ENCODE results near the gene CRELD2.

Gene CRELD2

GRCh38 chr22:49872347-49872746, 46.1 kb upstream of the CRELD2 start:
- Histone ChIP-seq H3K27me3 (replicated peaks; ENCODE audit: control insufficient read depth, insufficient read depth, low read length) (no peaks in the 10 kb centered on the region), H3K4me3 (replicated peaks; ENCODE audit: low read depth, low read length) (no peak overlapping the region), H3K36me3 (ENCODE audit: control insufficient read depth, insufficient read depth, low read length) (no peaks in the 10 kb centered on the region; the same call in 1 of the 2 replicates)
- TF ChIP-seq CTCF (IDR thresholded peaks at IDR 0.05; ENCODE audit: insufficient read depth, low read length, poor library complexity, severe bottlenecking) = no peak
- no peak for DNase-seq (ENCODE audit: extremely low read depth, insufficient read length)

- DNase-seq (ENCODE audit: extremely low read depth, insufficient read length) = no peak
- Histone ChIP-seq H3K4me3 (replicated peaks; ENCODE audit: low read depth, low read length) (no peak overlapping the region), H3K27me3 (replicated peaks; ENCODE audit: control insufficient read depth, insufficient read depth, low read length) (no peaks in the 10 kb centered on the region), H3K36me3 (ENCODE audit: control insufficient read depth, insufficient read depth, low read length) (no peaks in the 10 kb centered on the region; the same call in 1 of the 2 replicates)
- no peak for TF ChIP-seq CTCF (IDR thresholded peaks at IDR 0.05; ENCODE audit: insufficient read depth, low read length, poor library complexity, severe bottlenecking)
Measured at GRCh38 chr22:49873228-49873940, 45.0 kb upstream of the CRELD2 start.

- no peaks in the 10 kb centered on the region; the same call in 1 of the 2 replicates for H3K36me3 ChIP-seq (ENCODE audit: control insufficient read depth, insufficient read depth, low read length)
- DNase-seq (ENCODE audit: extremely low read depth, insufficient read length) = no peak
- no peaks in the 10 kb centered on the region for H3K27me3 ChIP-seq (replicated peaks; ENCODE audit: control insufficient read depth, insufficient read depth, low read length)
- no peak for TF ChIP-seq CTCF (IDR thresholded peaks at IDR 0.05; ENCODE audit: insufficient read depth, low read length, poor library complexity, severe bottlenecking)
- no peak overlapping the region for H3K4me3 ChIP-seq (replicated peaks; ENCODE audit: low read depth, low read length)
Measured at GRCh38 chr22:49877642-49878041, 40.8 kb upstream of the CRELD2 start.

GRCh38 chr22:49878206-49878605, 40.2 kb upstream of the CRELD2 start:
- no peak overlapping the region for H3K4me3 ChIP-seq (replicated peaks; ENCODE audit: low read depth, low read length)
- H3K36me3 ChIP-seq (ENCODE audit: control insufficient read depth, insufficient read depth, low read length) = no peaks in the 10 kb centered on the region; the same call in none of the 2 replicates
- DNase-seq (ENCODE audit: extremely low read depth, insufficient read length) = no peak

GRCh38 chr22:49879871-49880270, 38.6 kb upstream of the CRELD2 start:
- TF ChIP-seq CTCF (IDR thresholded peaks at IDR 0.05; ENCODE audit: insufficient read depth, low read length, poor library complexity, severe bottlenecking) = no peak
- Histone ChIP-seq H3K27me3 (replicated peaks; ENCODE audit: control insufficient read depth, insufficient read depth, low read length) (no peaks in the 10 kb centered on the region), H3K36me3 (ENCODE audit: control insufficient read depth, insufficient read depth, low read length) (peaks cover 1% of the 10 kb centered on the region), H3K4me3 (replicated peaks; ENCODE audit: low read depth, low read length) (peak overlapping the region; percentile 33; the same call in 1 of the 2 replicates)
- DNase-seq (ENCODE audit: extremely low read depth, insufficient read length) = no peak

More at GRCh38 chr22:49878206-49878605, 40.2 kb upstream of the CRELD2 start:
- H3K27me3 ChIP-seq (replicated peaks; ENCODE audit: control insufficient read depth, insufficient read depth, low read length) = no peaks in the 10 kb centered on the region
- TF ChIP-seq CTCF (IDR thresholded peaks at IDR 0.05; ENCODE audit: insufficient read depth, low read length, poor library complexity, severe bottlenecking) = no peak

Data from GM06990 (cell line).